MCF 10A (cell line): ENCODE data around the gene RNF114. TPM values are rescaled to one million over a fixed set of nuclear protein-coding genes. Genes with fewer than 3 reads are reported as not detected.

Source experiments
- BruUV-seq: library from RNA; stranded (reverse); fragments of 400-500 nt; replicated peaks from 2 replicates; lab custom pipeline; 2021; lab: Mats Ljungman, UMichigan
- CTCF ChIA-PET: fragments of 300-600 bp; sonication (Branson Sonifier 250); formaldehyde crosslinking; extraction: SDS; loops from one replicate; lab custom pipeline; 2021; ENCODE audit warnings: antibody characterized with exemption, inconsistent platforms; lab: Yijun Ruan, JAX
- POLR2A ChIA-PET: fragments of 300-600, 350-650 bp; sonication (Branson Sonifier 250); formaldehyde crosslinking; extraction: SDS; loops from one replicate; lab custom pipeline; 2020; ENCODE audit warnings: antibody characterized with exemption, inconsistent platforms; lab: Yijun Ruan, JAX
- DNase-seq: peaks from one replicate; pipeline ENCODE4 v3.0.0-alpha.2; 2018; ENCODE audit not compliant: unreplicated experiment
- H3K27ac Mint-ChIP-seq: one replicate; pipeline ENCODE4 v1.8.0; 2022; ENCODE audit warnings: mild to moderate bottlenecking, low read depth, mixed read lengths; ENCODE audit not compliant: unreplicated experiment
- H3K27me3 Mint-ChIP-seq: one replicate; pipeline ENCODE4 v1.8.0; 2022; ENCODE audit warnings: mixed read lengths; ENCODE audit not compliant: insufficient read depth, unreplicated experiment
- H3K36me3 Mint-ChIP-seq: one replicate; pipeline ENCODE4 v1.8.0; 2022; ENCODE audit warnings: mild to moderate bottlenecking, moderate library complexity, mixed read lengths; ENCODE audit not compliant: insufficient read depth, unreplicated experiment
- H3K4me1 Mint-ChIP-seq: one replicate; pipeline ENCODE4 v1.8.0; 2022; ENCODE audit warnings: mixed read lengths; ENCODE audit not compliant: insufficient read depth, unreplicated experiment
- H3K4me3 Mint-ChIP-seq: one replicate; pipeline ENCODE4 v1.8.0; 2022; ENCODE audit warnings: mild to moderate bottlenecking, moderate library complexity, mixed read lengths; ENCODE audit not compliant: unreplicated experiment
- H3K9me3 Mint-ChIP-seq: one replicate; pipeline ENCODE4 v1.8.0; 2022; ENCODE audit warnings: mixed read lengths; ENCODE audit not compliant: unreplicated experiment
- CTCF ChIP-seq: fragments of 200-600 bp; IDR thresholded peaks from one replicate; pipeline ENCODE4 v1.8.0; 2022; ENCODE audit warnings: antibody characterized with exemption, mild to moderate bottlenecking; ENCODE audit not compliant: unreplicated experiment
- intact Hi-C: fragments of 100-400 bp; cut with micrococcal nuclease; formaldehyde crosslinking; loops from 2 replicates; pipeline ENCODE4 v1.14.1; 2022
- total RNA-seq: library from RNA; stranded (reverse); gene quantifications from 2 replicates; pipeline ENCODE4 v1.2.3, GENCODE V29; 2022

RNF114 gene
- total RNA-seq, 1 experiment from 2014 or later, result 48.6 TPM

GRCh38 chr20:50001784-50002311 lies 65.7 kb downstream of the RNF114 start:
- no TSS peak for BruUV-seq
- no peak for TF ChIP-seq CTCF

GRCh38 chr20:50003253-50003656 lies 67.1 kb downstream of the RNF114 start:
- Mint-ChIP-seq H3K36me3 (no peaks in the 10 kb centered on the region), H3K4me3 (no peak overlapping the region), H3K27ac (no peak overlapping the region), H3K9me3 (no peaks in the 10 kb centered on the region), H3K27me3 (no peaks in the 10 kb centered on the region), H3K4me1 (peaks cover 6% of the 10 kb centered on the region)
- DNase-seq, result peak; percentile 87
- no TSS peak for BruUV-seq
- CTCF ChIA-PET, result interaction anchor here (0.9 to 2.8 kb wide), 2 partner anchors 10 to 24 kb away, joined by 3 to 16 read pairs; no protein-coding TSS in a partner anchor
- POLR2A ChIA-PET, result interaction anchor here (0.5 to 2.4 kb wide), 4 partner anchors 10 to 49 kb away, joined by 3 to 5 read pairs (median 3); no protein-coding TSS in a partner anchor
- intact Hi-C loops, result no loop called here
- TF ChIP-seq CTCF, result no peak

More at GRCh38 chr20:50001784-50002311, 65.7 kb downstream of the RNF114 start:
- no peak overlapping the region for H3K27ac Mint-ChIP-seq
- peaks cover 6% of the 10 kb centered on the region for H3K4me1 Mint-ChIP-seq
- ChIA-PET CTCF (interaction anchor here (0.6 to 2.8 kb wide), 4 partner anchors 14 to 377 kb away, joined by 3 to 16 read pairs (median 3); no protein-coding TSS in a partner anchor), POLR2A (no interaction called here)
- H3K36me3 Mint-ChIP-seq, result no peaks in the 10 kb centered on the region
- no peak overlapping the region for H3K4me3 Mint-ChIP-seq
- no peak for DNase-seq
- intact Hi-C loops, result no loop called here
- H3K27me3 Mint-ChIP-seq, result no peaks in the 10 kb centered on the region
- H3K9me3 Mint-ChIP-seq, result no peaks in the 10 kb centered on the region

Other genes starting within 250 kb of the RNF114 start
- 17.1 and 19.7 TPM in 2 replicates for gene B4GALT5, start 222.5 kb upstream of the RNF114 start, total RNA-seq
- 14.6 and 16.5 TPM in 2 replicates for gene SLC9A8, start 123.6 kb upstream of the RNF114 start, total RNA-seq
- gene SPATA2, start 20.9 kb upstream of the RNF114 start, total RNA-seq, result 5.5 and 8.6 TPM in 2 replicates
- gene SNAI1, start 46.6 kb downstream of the RNF114 start, total RNA-seq, result 0.17 and 0.23 TPM in 2 replicates
- 99.5 and 110 TPM in 2 replicates for gene UBE2V1, start 176.8 kb downstream of the RNF114 start, total RNA-seq
- gene PEDS1, start 217.3 kb downstream of the RNF114 start, total RNA-seq, result 26.0 and 30.5 TPM in 2 replicates